ENCODE data around the gene LAMA3. TPM values are rescaled to one million over a fixed set of nuclear protein-coding genes. Genes with fewer than 3 reads are reported as not detected.

The LAMA3 gene
- total and polyA plus RNA-seq, 10 of the 15 experiments (the other 5 are each of a cell fraction or from before 2014, with no cell fraction given) = 0.37 to 6.5 (median 5.4) TPM

DNA sequence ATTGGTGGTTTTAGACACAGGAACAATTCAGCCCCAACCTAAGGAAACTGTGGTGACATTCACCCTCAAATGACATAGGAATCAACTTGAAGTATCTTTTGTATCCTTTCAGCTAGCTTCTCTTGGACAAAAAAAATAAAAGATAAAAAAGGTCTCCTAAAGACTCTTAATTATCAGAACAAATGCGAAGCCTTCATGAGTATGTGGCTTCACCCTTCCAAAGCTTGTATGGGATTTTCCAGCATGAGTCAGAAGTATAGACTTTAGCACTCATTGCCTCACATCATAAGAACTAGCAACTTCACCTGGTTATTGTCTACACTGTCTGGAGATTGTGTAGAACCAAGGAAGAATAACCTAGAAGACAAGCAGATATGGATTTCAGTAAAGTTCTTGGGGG is 135.4 kb downstream of the LAMA3 start:
- FAIRE-seq (no peak), ATAC-seq (peak; percentile 28; the same call in 2 of the 3 replicates), DNase-seq (ENCODE audit: low read depth, low spot score) (no peak)
- TF ChIP-seq EGR1 (IDR thresholded peaks at IDR 0.05; ENCODE audit: borderline replicate concordance in 1 of 2, low read depth in 2 of 2, low read length in 2 of 2) (no peak), SMAD1 (IDR thresholded peaks at IDR 0.05; ENCODE audit: low read depth, partially characterized antibody) (no peak), NFXL1 (IDR thresholded peaks at IDR 0.05; ENCODE audit: borderline replicate concordance) (no peak), HCFC1 (IDR thresholded peaks at IDR 0.05; ENCODE audit: low read length) (no peak), SP1 (IDR thresholded peaks at IDR 0.05; ENCODE audit: low read depth, low read length) (no peak), PAX8 (IDR thresholded peaks at IDR 0.05) (no peak), RAD51 (IDR thresholded peaks at IDR 0.05) (no peak), RELA (IDR thresholded peaks at IDR 0.05; ENCODE audit: borderline replicate concordance, partially characterized antibody) (no peak), FOS (IDR thresholded peaks at IDR 0.05; ENCODE audit: borderline replicate concordance, extremely low read depth, insufficient read length) (no peak), RCOR1 (conservative IDR thresholded peaks at IDR 0.05; ENCODE audit: low read depth, low read length) (no peak), NR2F1 (conservative IDR thresholded peaks at IDR 0.05) (no peak), PBX3 (IDR thresholded peaks at IDR 0.05; ENCODE audit: insufficient replicate concordance, low read depth, low read length) (no peak), HDAC6 (IDR thresholded peaks at IDR 0.05; ENCODE audit: unreplicated experiment) (no peak), SREBF1 (IDR thresholded peaks at IDR 0.05; ENCODE audit: low read length) (no peak)
- TF ChIP-seq, protein P1, sequence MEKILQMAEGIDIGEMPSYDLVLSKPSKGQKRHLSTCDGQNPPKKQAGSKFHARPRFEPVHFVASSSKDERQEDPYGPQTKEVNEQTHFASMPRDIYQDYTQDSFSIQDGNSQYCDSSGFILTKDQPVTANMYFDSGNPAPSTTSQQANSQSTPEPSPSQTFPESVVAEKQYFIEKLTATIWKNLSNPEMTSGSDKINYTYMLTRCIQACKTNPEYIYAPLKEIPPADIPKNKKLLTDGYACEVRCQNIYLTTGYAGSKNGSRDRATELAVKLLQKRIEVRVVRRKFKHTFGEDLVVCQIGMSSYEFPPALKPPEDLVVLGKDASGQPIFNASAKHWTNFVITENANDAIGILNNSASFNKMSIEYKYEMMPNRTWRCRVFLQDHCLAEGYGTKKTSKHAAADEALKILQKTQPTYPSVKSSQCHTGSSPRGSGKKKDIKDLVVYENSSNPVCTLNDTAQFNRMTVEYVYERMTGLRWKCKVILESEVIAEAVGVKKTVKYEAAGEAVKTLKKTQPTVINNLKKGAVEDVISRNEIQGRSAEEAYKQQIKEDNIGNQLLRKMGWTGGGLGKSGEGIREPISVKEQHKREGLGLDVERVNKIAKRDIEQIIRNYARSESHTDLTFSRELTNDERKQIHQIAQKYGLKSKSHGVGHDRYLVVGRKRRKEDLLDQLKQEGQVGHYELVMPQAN (conservative IDR thresholded peaks at IDR 0.05) = no peak
- H3K4me2 ChIP-seq (ENCODE audit: control insufficient read depth, insufficient read depth) = no peak overlapping the region
- no peak overlapping the region for H3K4me3 ChIP-seq
- BruUV-seq (replicated peaks) = no TSS peak
- SMC1A ChIA-PET (ENCODE audit: uncharacterized antibody, unreplicated experiment) = interaction anchor here (0.6 to 1.7 kb wide), 7 partner anchors 13 to 203 kb away, joined by 3 to 5 read pairs (median 3); no protein-coding TSS in a partner anchor
- POLR2A ChIA-PET = no interaction called here
- no peak overlapping the region for H3K27ac ChIP-seq (ENCODE audit: control insufficient read depth, insufficient read depth)
- H3K36me3 ChIP-seq (ENCODE audit: control insufficient read depth in 2 of 2, insufficient read depth in 2 of 2, low read length in 1 of 2) = no peaks in the 10 kb centered on the region
- CTCF ChIA-PET = interaction anchor here (1.4 to 4.1 kb wide), 4 partner anchors 12 to 295 kb away, joined by 3 to 19 read pairs (median 10); no protein-coding TSS in a partner anchor
- no peaks in the 10 kb centered on the region for H3K79me2 ChIP-seq (ENCODE audit: control insufficient read depth, insufficient read depth, low read length)
- H3K9me3 ChIP-seq (replicated peaks; ENCODE audit: control insufficient read depth, insufficient read depth, low read length) = no peaks in the 10 kb centered on the region
- in situ Hi-C loops (cut with MboI) = no loop called here
- no peak overlapping the region for H2AFZ ChIP-seq (ENCODE audit: control insufficient read depth, low read depth, low read length)
- H3K4me1 ChIP-seq (ENCODE audit: control insufficient read depth, insufficient read depth, low read length) = no peaks in the 10 kb centered on the region
- intact Hi-C loops (cut with micrococcal nuclease; ENCODE audit: unreplicated experiment) = loop anchor here (5.0 kb wide), 2 partner anchors 93 to 293 kb away; no protein-coding TSS in a partner anchor
- H3K27me3 ChIP-seq (replicated peaks in 1 of 2; ENCODE audit: control insufficient read depth in 2 of 2, insufficient read depth in 2 of 2, low read length in 1 of 2) = no peaks in the 10 kb centered on the region
- no peak overlapping the region for H3K9ac ChIP-seq (ENCODE audit: control insufficient read depth, insufficient read depth, low read length)
- RAD21 ChIA-PET (ENCODE audit: unreplicated experiment) = interaction anchor here (0.7 to 2.7 kb wide), 5 partner anchors 85 to 291 kb away, joined by 3 to 10 read pairs (median 3); no protein-coding TSS in a partner anchor
- no peaks in the 10 kb centered on the region for H4K20me1 ChIP-seq (ENCODE audit: control insufficient read depth, insufficient read depth)
- 19% methylated on average over 1 of the region's 1 CpG for WGBS (ENCODE audit: insufficient coverage, insufficient replicate concordance, low lambda C conversion rate, missing lambda C conversion rate)

Data from GM12878 (cell line).